Esophagus (tissue), 2 donors: ENCODE results near the gene TMEM213. TPM values are rescaled to one million over a fixed set of nuclear protein-coding genes. Genes with fewer than 3 reads are reported as not detected.

Experiments
- H3K27ac ChIP-seq, 2 donors: one replicate each; pipeline ENCODE4 v1.5.1; 2013; ENCODE audit warnings: low read depth in 2 of 2, mild to moderate bottlenecking in 2 of 2, inconsistent platforms in 1 of 2, low read length in 1 of 2, moderate library complexity in 1 of 2
- H3K27me3 ChIP-seq, 2 donors: one replicate each; pipeline ENCODE4 v1.6.1; 2013; ENCODE audit warnings: low read length in 2 of 2, control low read depth in 1 of 2, mild to moderate bottlenecking in 1 of 2; ENCODE audit not compliant: insufficient read depth in 2 of 2, control insufficient read depth in 1 of 2
- H3K36me3 ChIP-seq, 2 donors: one replicate each; pipeline ENCODE4 v1.6.1; 2013; ENCODE audit warnings: low read length in 1 of 2; ENCODE audit not compliant: control insufficient read depth in 2 of 2, insufficient read depth in 2 of 2
- H3K4me1 ChIP-seq, 2 donors: one replicate each; pipeline ENCODE4 v1.6.1; 2013; ENCODE audit warnings: low read length in 1 of 2; ENCODE audit not compliant: control insufficient read depth in 2 of 2, insufficient read depth in 2 of 2
- H3K4me3 ChIP-seq, 2 donors: one replicate each; pipeline ENCODE4 v1.5.1; 2013; ENCODE audit warnings: low read length in 2 of 2, mild to moderate bottlenecking in 2 of 2, low read depth in 1 of 2, moderate library complexity in 1 of 2
- H3K9me3 ChIP-seq, 2 donors: one replicate each; pipeline ENCODE4 v1.6.1; 2013; ENCODE audit warnings: mild to moderate bottlenecking in 2 of 2, low read depth in 1 of 2, low read length in 1 of 2, moderate library complexity in 1 of 2; ENCODE audit not compliant: control insufficient read depth in 2 of 2, insufficient read depth in 1 of 2
- WGBS, 2 donors: extraction: QIAGEN DNeasy Blood & Tissue Kit; methylation state at CpG; one replicate each; pipeline ENCODE4 v1.1.7; 2013; 5-methylcytosine and 5-hydroxymethylcytosine counted together
- polyA plus RNA-seq, 2 donors: library from polyadenylated mRNA; stranded (reverse); fragments of 200-250 nt; gene quantifications; one replicate each; pipeline ENCODE4 v1.2.3, GENCODE V29; 2013
- donor health status: healthy with polysubstance abuse.
- donor health status: Bipolar disorder and iron deficiency.

The TMEM213 gene
- polyA plus RNA-seq, 2 donors: not detected

DNA sequence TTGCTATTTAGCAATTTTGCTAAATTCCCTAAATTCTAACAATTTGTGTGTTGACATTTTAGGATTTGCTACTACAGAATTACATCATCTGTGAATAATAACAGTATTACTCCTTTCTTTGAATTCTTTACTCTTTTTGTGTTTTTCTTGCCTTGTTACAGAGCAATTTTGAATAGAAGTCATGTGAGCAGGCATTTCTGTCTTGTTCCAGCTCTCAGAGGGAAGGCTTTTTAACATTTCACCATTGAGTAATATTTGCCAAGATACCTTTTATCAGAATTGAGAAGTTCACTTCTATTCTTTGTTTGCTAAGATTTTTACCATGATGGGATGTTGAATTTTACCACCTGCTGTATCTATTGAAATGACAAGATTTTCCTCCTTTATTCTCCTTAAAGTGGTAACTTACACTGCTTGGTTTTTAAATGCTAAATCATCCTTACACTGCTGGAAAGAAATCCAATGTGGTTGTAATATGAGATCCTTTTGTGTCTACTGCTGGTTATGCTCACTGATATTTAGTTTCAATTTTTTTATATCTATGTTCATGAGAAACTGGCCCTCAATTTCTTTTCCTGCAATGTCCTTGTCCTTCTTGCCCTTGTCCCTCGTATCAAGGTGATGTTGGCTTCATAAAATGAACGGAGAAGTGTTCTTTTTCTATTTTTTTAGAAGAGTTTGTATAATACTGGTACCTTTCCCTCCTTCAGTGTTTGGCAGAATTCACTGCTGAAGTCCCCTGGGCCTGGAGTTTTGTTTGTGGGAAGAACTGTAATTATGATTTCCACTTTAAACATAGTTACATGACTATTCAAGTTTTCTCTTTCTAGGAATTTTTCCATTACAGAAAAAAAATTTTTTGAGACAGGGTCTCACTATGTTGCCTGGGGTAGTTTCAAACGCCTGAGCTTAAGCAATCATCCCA, 50.5 kb downstream of the TMEM213 start:
- 73 to 74% methylated on average over 3 of the region's 3 CpGs for WGBS, 2 donors
- H3K9me3 ChIP-seq: no peaks in the 10 kb centered on the region
- no peaks in the 10 kb centered on the region for H3K4me1 ChIP-seq
- H3K36me3 ChIP-seq: no peaks in the 10 kb centered on the region
- no peak overlapping the region for H3K27ac ChIP-seq
- H3K4me3 ChIP-seq: no peak overlapping the region
- peaks cover 0 to 2% of the 10 kb centered on the region in 2 donors for H3K27me3 ChIP-seq

DNA sequence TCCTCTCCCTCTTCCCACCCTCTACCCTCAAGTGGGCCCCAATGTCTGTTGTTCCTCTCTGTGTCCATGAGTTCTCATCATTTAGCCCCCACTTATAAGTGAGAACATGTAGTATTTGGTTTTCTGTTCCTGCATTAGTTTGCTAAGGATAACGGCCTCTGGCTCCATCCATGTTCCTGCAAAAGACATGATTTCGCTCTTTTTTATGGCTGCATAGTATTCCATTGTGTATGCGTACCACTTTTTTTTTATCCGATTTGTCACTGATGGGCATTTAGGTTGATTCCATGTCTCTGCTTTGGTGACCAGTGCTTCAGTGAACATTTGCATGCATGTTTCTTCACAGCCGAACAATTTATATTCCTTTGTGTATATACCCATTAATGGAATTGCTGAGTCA, 51.9 kb downstream of the TMEM213 start:
- H3K9me3 ChIP-seq: no peaks in the 10 kb centered on the region
- H3K4me3 ChIP-seq: no peak overlapping the region
- 95 to 97% methylated on average over 5 of the region's 5 CpGs for WGBS, 2 donors
- no peak overlapping the region for H3K27ac ChIP-seq
- H3K36me3 ChIP-seq: no peaks in the 10 kb centered on the region
- H3K4me1 ChIP-seq: no peaks in the 10 kb centered on the region
- peaks cover 0 to 2% of the 10 kb centered on the region in 2 donors for H3K27me3 ChIP-seq

DNA sequence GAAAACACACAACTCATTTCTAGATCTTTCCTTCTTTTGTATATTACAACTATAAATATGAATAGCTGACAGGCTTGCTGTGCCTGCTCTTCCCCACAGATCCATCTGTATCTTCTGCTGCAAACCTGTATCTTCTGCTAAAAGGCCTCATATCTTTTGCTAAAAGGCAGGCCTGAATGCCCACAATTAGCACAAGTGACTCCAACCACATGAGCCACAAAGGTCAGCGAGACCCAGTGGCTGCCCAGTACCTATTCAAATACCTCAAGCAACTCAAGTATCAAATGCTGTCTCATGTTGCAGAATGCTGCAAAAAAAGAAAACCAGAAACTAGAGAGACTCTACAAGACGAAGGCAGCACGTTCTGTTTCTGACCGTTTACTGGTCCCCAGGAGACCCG, 54.7 kb downstream of the TMEM213 start:
- H3K4me3 ChIP-seq: no peak overlapping the region
- no peaks in the 10 kb centered on the region for H3K4me1 ChIP-seq
- WGBS, 2 donors: 95% methylated on average over 5 of the region's 5 CpGs
- H3K9me3 ChIP-seq: no peaks in the 10 kb centered on the region
- H3K36me3 ChIP-seq: no peaks in the 10 kb centered on the region
- H3K27me3 ChIP-seq: no peaks in the 10 kb centered on the region
- H3K27ac ChIP-seq: no peak overlapping the region

DNA sequence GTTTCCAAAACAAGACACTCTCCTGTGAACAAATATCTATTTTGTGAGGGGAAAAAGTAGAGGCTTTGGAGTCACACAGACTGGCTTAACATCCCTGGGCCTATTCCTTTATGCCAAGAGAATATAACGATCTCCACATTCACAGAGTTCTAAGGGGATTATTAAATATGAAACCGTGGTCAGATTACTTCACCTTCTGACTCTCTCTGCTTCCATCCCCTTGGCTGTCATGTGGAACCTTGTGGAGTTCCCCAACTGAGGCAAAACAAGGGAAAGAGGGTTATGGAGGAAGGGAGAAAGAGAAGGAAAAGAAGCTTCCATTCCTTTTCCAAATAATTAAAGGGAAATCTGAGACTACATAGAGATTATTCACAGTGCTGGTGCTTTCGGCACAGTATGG, 55.7 kb downstream of the TMEM213 start:
- Histone ChIP-seq H3K4me1 (no peaks in the 10 kb centered on the region), H3K27ac (no peak overlapping the region), H3K27me3 (no peaks in the 10 kb centered on the region), H3K36me3 (no peaks in the 10 kb centered on the region), H3K9me3 (no peaks in the 10 kb centered on the region), H3K4me3 (no peak overlapping the region)
- 76 to 81% methylated on average over 3 of the region's 3 CpGs for WGBS, 2 donors

DNA sequence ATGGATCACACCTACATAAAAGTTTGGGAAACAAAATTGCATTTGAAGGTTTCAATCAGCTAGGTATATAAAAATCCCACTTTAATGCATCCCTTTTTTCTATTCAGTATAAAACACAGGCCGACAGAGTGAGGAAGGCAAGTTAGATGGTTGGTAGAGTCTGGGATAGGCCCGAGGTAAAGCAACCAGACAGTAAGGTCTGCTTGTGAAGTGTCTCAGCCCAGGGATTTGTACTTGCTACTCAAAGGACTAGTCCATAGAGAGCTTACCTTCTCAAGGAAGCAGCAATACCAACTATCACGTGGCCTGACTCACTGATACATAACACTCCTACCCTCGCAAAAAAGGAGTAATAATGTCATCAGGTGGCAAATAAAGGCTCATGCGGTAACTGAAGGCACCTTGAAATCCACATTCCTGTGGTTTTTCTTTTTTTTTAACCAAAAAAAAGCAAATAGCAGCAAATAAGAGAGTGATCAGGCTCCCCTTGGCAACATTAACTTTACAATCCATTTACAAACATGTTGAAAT, 56.4 kb downstream of the TMEM213 start:
- no peaks in the 10 kb centered on the region for H3K4me1 ChIP-seq
- H3K9me3 ChIP-seq: no peaks in the 10 kb centered on the region
- H3K27ac ChIP-seq: no peak overlapping the region
- no peak overlapping the region for H3K4me3 ChIP-seq
- H3K36me3 ChIP-seq: no peaks in the 10 kb centered on the region
- 88% methylated on average over 5 of the region's 5 CpGs for WGBS, 2 donors
- no peaks in the 10 kb centered on the region for H3K27me3 ChIP-seq

DNA sequence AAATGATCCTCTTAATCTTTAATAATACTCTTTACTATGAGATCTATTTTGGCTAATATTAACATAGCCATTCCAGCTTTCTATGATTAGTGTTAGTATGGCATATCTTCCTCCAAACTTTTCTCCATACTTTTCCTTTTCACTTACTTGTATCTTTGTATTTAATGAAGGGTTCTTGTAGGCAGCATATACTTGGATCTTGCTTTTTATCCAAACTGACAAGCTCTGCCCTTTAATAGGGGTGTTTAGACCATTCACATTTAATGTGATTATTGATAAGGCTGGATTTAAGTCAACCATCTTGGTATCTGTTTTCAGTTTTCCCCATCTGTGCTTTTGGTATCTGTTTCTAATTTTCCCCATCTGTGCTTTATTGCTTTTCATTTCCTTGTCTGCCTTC, 59.9 kb downstream of the TMEM213 start:
- no peaks in the 10 kb centered on the region for H3K9me3 ChIP-seq
- no peak overlapping the region for H3K27ac ChIP-seq
- no peaks in the 10 kb centered on the region for H3K27me3 ChIP-seq
- no peak overlapping the region for H3K4me3 ChIP-seq
- no peaks in the 10 kb centered on the region for H3K4me1 ChIP-seq
- no peaks in the 10 kb centered on the region for H3K36me3 ChIP-seq

DNA sequence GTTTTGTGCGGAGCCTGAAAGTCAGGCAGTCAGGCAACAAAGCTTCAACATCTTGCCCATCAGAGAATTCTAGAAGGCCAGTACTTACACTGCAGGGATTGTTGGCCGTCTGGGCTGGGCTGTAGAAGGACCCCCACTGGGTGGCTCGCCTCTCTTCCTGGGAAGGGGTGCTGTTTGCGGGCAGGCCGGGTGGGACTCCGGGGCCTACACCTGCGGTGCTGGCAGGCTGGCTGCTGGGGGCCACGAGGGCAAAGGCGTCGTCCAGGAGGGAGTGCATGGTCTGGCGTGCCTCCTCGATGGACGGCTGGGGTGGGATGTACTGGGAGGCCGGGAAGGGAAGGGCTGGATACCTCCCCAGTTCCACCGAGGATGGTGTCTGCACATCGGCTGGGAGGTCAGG, 63.3 kb downstream of the TMEM213 start:
- Histone ChIP-seq H3K27me3 (no peaks in the 10 kb centered on the region), H3K9me3 (no peaks in the 10 kb centered on the region), H3K4me3 (no peak overlapping the region), H3K4me1 (no peaks in the 10 kb centered on the region), H3K36me3 (no peaks in the 10 kb centered on the region), H3K27ac (no peak overlapping the region)
- 93 to 96% methylated on average over 16 of the region's 16 CpGs for WGBS, 2 donors

DNA sequence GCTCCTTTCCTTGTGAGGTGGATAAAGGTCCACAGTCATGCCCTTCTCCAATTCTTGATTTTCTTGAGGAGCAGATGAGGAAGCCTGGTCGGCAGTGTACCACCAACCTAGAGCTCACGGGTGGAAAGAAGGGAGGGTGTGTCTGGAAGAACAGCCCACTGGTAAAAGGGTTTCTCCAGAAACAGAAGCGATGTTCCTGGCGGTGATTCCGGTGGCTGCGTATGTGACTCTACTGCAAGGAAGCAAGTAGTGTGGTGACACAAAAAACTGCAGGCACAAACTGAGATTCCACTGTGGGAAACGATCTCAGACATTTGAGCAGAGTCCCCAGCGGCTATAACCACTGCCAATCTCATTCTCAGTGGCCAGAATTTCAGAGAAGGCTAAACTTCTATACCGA, 66.1 kb downstream of the TMEM213 start:
- H3K27ac ChIP-seq: no peak overlapping the region
- H3K36me3 ChIP-seq: no peaks in the 10 kb centered on the region
- no peaks in the 10 kb centered on the region for H3K27me3 ChIP-seq
- no peaks in the 10 kb centered on the region for H3K4me1 ChIP-seq
- H3K4me3 ChIP-seq: no peak overlapping the region
- H3K9me3 ChIP-seq: no peaks in the 10 kb centered on the region
- WGBS, 2 donors: 95% methylated on average over 9 of the region's 9 CpGs

DNA sequence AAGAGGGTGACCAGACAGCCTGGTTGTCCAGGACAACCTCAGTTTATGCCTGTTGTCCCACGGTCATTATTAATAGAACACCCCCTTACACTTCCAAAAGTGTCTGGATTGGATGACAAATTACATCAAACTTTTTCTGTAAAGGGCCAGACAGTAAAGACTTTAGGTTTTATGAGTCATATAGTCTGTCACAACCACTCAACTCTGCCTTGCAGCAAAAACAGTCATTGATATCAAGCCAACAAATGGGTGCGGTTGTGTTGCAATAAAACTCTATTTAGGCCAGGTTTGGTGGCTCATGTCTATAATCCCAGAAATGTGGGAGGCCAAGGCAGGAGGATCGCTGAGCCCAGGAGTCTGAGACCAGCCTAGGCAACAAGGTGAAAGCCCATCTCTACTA, 66.9 kb downstream of the TMEM213 start:
- WGBS, 2 donors: 53 to 66% methylated on average over 3 of the region's 3 CpGs
- H3K27me3 ChIP-seq: no peaks in the 10 kb centered on the region

DNA sequence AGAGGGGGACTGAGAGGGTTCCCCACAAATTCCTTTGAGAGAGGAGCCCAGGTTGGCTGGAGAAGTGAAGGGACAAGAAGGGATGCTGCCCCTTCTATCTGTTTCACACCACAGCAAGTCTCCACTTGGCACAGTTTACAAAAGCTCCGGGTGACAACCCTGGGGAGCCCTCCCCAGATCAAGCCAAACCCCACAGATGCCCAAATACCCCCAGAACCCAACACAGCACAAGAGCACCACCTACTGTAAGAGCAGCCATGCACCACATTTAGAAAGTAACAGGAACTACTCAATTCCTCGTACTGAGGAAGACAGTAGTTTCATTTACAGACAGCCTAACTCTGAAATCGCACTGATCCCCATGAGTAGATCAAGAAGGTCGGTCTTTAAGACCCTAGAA, 68.0 kb downstream of the TMEM213 start:
- H3K4me1 ChIP-seq: no peaks in the 10 kb centered on the region
- no peak overlapping the region for H3K4me3 ChIP-seq
- no peak overlapping the region for H3K27ac ChIP-seq
- 68 to 71% methylated on average over 4 of the region's 4 CpGs for WGBS, 2 donors
- no peaks in the 10 kb centered on the region for H3K27me3 ChIP-seq
- H3K9me3 ChIP-seq: peaks cover 0 to 2% of the 10 kb centered on the region in 2 donors
- H3K36me3 ChIP-seq: peaks cover 0 to 4% of the 10 kb centered on the region in 2 donors

More for the DNA sequence above, 66.9 kb downstream of the TMEM213 start:
- Histone ChIP-seq H3K9me3 (peaks cover 0 to 2% of the 10 kb centered on the region in 2 donors), H3K4me3 (no peak overlapping the region), H3K36me3 (peaks cover 0 to 4% of the 10 kb centered on the region in 2 donors), H3K4me1 (no peaks in the 10 kb centered on the region), H3K27ac (no peak overlapping the region)
